ENCODE results near the gene CLMN. TPM values are rescaled to one million over a fixed set of nuclear protein-coding genes. Genes with fewer than 3 reads are reported as not detected.

The CLMN gene
- total and polyA plus RNA-seq, 2 of the 4 experiments (the other 2 are of a cell fraction): 0.10 to 0.18 TPM

DNA sequence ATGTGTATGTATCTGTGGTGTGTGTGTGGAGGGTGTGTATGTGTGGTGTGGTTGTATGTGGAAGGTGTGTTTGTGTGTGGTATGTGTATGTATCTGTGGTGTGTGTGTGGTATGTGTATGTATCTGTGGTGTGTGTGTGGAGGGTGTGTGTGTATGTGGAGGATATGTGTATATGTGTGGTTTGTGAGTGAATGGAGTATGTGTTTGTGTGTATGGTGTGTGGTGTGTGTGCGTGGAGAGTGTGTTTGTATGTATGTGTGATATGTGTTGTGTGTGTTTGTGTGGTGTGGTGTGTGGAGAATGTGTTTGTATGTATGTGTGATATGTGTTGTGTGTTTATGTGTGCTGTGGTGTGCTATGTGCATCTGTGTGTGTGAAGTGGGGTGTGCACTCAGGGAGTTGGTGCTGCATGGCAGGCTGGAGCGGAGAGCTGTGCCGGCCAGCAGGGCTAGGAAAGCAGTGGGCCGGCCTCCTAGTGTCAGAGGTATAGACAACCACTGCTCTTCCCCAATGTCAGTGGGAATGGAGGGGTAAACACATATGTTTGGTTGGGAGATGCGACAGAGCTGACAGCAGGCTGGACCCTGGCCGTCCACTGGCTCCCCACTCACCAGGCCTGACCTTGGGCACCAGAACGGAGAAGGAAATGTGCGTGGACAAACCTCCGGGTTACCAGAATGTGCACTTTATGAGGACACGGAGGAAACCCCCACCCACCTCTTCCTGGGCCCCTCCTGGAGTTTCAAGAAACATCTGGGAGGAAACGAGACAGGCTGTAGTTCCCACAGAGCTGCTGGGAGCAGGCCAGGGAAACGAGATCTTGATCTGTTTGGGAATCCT is 60.7 kb downstream of the CLMN start:
- CTCF ChIA-PET: no interaction called here
- no peak overlapping the region for H3K9ac ChIP-seq (ENCODE audit: low read depth, low read length)
- no peak overlapping the region for H4K8ac ChIP-seq (ENCODE audit: low read depth in 2 of 2, low read length in 2 of 2)
- no peaks in the 10 kb centered on the region for H3K36me3 ChIP-seq (ENCODE audit: control insufficient read depth, insufficient read depth, low read length)
- no peaks in the 10 kb centered on the region for H3K9me1 ChIP-seq (ENCODE audit: insufficient read depth, low read length)
- no peaks in the 10 kb centered on the region; the same call in 1 of the 2 replicates for H3K9me3 ChIP-seq (ENCODE audit: control insufficient read depth, insufficient read depth, low read length)
- H4K5ac ChIP-seq (ENCODE audit: low read depth, low read length): no peak overlapping the region
- no peak overlapping the region for H2BK15ac ChIP-seq (ENCODE audit: low read depth, low read length)
- peak overlapping the region; percentile 88 for H2BK5ac ChIP-seq (ENCODE audit: low read depth, low read length, poor library complexity, severe bottlenecking)
- POLR2A ChIA-PET (ENCODE audit: unreplicated experiment): no interaction called here
- H2AFZ ChIP-seq (replicated peaks; ENCODE audit: low read length, poor library complexity): no peak overlapping the region
- no peak overlapping the region for H3K18ac ChIP-seq (ENCODE audit: low read depth, low read length)
- no peak overlapping the region for H2BK120ac ChIP-seq (ENCODE audit: low read depth, low read length)
- no peak overlapping the region for H3K4me3 ChIP-seq (ENCODE audit: insufficient read depth, low read depth, low read length)
- no peak for DNase-seq
- H2AK9ac ChIP-seq (replicated peaks; ENCODE audit: low read depth, low read length, poor library complexity): no peak overlapping the region
- no peaks in the 10 kb centered on the region for H4K20me1 ChIP-seq (ENCODE audit: insufficient read depth, low read length)
- intact Hi-C loops (cut with micrococcal nuclease) (no loop called here), dilution Hi-C loops (cut with HindIII; ENCODE audit: low sequenced_read_pairs, unreplicated experiment) (no loop called here), in situ Hi-C loops (cut with MboI; ENCODE audit: low sequenced_read_pairs) (no loop called here)
- H3K56ac ChIP-seq (ENCODE audit: extremely low read depth, insufficient read depth, low read length): no peak overlapping the region
- H3K4me2 ChIP-seq (ENCODE audit: low read depth, low read length): no peak overlapping the region
- no TSS peak for BruUV-seq (replicated peaks)
- H3K23ac ChIP-seq (ENCODE audit: low read depth, low read length): no peak overlapping the region
- TF ChIP-seq SMC3 (IDR thresholded peaks at IDR 0.05; ENCODE audit: low read depth, low read length): no peak
- no peak for TF ChIP-seq USF2 (IDR thresholded peaks at IDR 0.05; ENCODE audit: low read depth, low read length)
- TF ChIP-seq FOS (IDR thresholded peaks at IDR 0.05; ENCODE audit: low read depth, low read length): no peak
- no peak for TF ChIP-seq MXI1 (IDR thresholded peaks at IDR 0.05; ENCODE audit: borderline replicate concordance, low read depth, low read length)
- TF ChIP-seq CTCF (conservative IDR thresholded peaks at IDR 0.05; ENCODE audit: low read depth, low read length): no peak
- no peak for TF ChIP-seq RFX5 (IDR thresholded peaks at IDR 0.05; ENCODE audit: low read depth, low read length)
- no peak for TF ChIP-seq NFE2L2 (IDR thresholded peaks at IDR 0.05; ENCODE audit: low read depth, low read length)
- H3K27me3 ChIP-seq (ENCODE audit: control insufficient read depth, insufficient read depth, low read length): no peaks in the 10 kb centered on the region
- H2BK20ac ChIP-seq (ENCODE audit: low read depth, low read length): no peak overlapping the region
- no peak overlapping the region for H3K4ac ChIP-seq (ENCODE audit: low read depth, low read length)
- WGBS, 2 experiments (ENCODE audit: extremely low coverage in 2 of 2, insufficient read length in 1 of 2): 44 to 71% methylated on average over 1 of the region's 12 CpGs
- H3K14ac ChIP-seq (replicated peaks; ENCODE audit: low read depth, low read length): no peak overlapping the region
- H3K4me1 ChIP-seq (ENCODE audit: control insufficient read depth, insufficient read depth, low read length): no peaks in the 10 kb centered on the region
- no peak overlapping the region for H3K27ac ChIP-seq (ENCODE audit: insufficient read depth, low read length)
- no peaks in the 10 kb centered on the region for H3K79me1 ChIP-seq (ENCODE audit: low read depth in 1 of 2, low read length in 2 of 2)
- H4K91ac ChIP-seq (ENCODE audit: insufficient read depth, low read depth, low read length): no peak overlapping the region
- ATAC-seq (ENCODE audit: low read depth): no peak
- no peak overlapping the region for H2AK5ac ChIP-seq (ENCODE audit: low read depth, low read length)

All from IMR-90 (cell line).